ENCODE data around the gene PDCD1.

Gene PDCD1

DNA sequence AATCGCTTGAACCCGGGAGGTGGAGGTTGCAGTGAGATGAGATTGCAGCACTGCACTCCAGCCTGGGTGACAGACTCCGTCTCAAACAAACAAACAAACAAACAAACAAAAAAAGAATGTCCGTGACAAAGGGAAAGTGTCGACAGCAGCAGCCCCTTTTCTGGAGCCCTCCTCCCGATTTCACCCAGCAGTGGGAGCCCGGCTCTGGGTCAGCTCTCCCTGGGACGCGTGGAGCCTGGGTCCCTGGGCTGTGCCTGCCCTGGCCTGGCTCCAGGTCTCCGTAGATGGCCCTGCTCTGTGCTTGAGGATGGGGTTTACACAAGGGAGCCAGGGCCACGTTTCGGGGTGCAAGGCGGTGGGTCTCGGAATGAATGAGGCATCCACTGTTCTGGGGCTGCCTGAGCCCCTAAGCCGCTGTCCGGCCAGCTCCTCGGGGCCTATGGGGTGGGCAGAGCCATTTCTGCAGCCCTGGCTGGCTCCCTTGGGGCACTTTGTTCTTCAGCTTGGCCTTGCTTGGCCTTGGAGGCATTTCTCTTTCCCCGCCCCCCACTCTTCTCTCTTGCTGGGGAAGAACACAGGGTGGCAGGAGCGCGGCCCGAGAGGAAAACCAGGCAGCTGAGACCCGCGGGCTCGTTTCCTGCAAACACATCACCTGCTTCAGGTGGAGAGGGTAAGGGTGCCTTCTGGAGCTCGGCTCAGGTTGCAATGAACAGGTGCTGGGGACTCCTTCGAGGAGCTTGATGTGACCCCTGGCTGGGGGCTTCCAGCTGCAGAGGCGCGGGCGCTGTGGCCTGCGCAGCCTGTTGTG, 40.0 kb upstream of the PDCD1 start:
- no peak for DNase-seq (ENCODE audit: low read depth)
- TF ChIP-seq, protein P1, sequence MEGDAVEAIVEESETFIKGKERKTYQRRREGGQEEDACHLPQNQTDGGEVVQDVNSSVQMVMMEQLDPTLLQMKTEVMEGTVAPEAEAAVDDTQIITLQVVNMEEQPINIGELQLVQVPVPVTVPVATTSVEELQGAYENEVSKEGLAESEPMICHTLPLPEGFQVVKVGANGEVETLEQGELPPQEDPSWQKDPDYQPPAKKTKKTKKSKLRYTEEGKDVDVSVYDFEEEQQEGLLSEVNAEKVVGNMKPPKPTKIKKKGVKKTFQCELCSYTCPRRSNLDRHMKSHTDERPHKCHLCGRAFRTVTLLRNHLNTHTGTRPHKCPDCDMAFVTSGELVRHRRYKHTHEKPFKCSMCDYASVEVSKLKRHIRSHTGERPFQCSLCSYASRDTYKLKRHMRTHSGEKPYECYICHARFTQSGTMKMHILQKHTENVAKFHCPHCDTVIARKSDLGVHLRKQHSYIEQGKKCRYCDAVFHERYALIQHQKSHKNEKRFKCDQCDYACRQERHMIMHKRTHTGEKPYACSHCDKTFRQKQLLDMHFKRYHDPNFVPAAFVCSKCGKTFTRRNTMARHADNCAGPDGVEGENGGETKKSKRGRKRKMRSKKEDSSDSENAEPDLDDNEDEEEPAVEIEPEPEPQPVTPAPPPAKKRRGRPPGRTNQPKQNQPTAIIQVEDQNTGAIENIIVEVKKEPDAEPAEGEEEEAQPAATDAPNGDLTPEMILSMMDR (IDR thresholded peaks at IDR 0.05; ENCODE audit: insufficient read depth, low read depth, low read length, missing control alignments) = no peak
- H3K4me3 ChIP-seq (ENCODE audit: low read depth, low read length) = no peak overlapping the region

DNA sequence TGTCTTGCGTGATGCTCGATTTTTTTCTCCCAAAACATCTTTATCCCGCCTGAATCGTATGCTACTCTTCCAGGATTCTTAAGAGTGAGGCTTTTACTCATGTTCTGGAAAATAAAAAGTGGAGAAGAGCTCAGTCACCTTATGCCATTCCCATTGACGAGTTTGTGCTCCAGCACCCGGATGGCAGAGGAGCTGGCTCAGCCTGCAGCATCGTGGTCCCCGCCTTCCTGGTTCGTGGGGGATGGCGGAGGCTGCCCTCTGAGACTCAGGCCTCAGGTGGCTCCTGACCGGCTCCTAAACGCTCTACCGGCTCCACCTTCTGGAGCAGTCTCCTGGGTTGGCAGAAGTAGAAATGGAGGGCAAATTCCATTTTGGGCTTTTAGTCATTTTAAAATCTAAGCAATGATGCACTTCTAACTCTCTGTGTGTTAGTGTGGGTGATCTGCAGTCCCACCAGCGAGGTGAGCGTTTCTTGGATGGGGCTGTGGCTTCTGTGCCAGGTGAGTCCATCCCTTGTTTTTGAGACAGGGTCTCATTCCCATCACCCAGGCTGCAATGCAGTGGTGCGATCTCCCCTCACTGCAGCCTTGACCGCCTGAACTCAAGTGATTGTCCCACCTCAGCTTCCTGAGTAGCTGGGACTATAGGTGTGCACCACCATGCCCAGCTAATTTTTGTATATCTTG, 38.7 kb upstream of the PDCD1 start:
- no peak overlapping the region for H3K4me3 ChIP-seq (ENCODE audit: low read depth, low read length)
- TF ChIP-seq, protein P1 (IDR thresholded peaks at IDR 0.05; ENCODE audit: insufficient read depth, low read depth, low read length, missing control alignments) = no peak
- no peak for DNase-seq (ENCODE audit: low read depth)

DNA sequence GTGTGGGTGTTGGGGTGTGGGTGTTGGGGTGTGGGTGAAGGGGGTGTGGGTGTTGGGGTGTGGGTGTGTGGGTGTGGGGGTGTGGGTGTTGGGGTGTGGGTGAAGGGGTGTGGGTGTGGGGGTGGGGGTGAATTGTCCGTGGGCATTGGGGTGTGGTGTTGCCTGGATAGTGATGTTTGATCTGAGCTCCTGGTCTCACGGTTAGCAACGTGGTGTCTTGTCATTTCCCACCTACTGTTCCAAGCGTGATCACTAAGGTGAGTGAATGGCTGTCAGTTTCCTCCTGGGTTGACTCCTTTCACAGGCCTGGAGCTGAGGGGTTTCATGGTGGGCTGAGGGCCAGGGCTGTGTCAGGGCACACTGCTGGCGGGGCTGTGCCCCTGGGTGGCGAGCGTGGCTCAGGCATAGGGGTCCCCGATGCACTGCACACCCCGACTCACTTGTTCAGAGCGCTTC, 38.1 kb upstream of the PDCD1 start:
- no peak for DNase-seq (ENCODE audit: low read depth)
- H3K4me3 ChIP-seq (ENCODE audit: low read depth, low read length) = no peak overlapping the region
- TF ChIP-seq, protein P1 (IDR thresholded peaks at IDR 0.05; ENCODE audit: insufficient read depth, low read depth, low read length, missing control alignments) = no peak

DNA sequence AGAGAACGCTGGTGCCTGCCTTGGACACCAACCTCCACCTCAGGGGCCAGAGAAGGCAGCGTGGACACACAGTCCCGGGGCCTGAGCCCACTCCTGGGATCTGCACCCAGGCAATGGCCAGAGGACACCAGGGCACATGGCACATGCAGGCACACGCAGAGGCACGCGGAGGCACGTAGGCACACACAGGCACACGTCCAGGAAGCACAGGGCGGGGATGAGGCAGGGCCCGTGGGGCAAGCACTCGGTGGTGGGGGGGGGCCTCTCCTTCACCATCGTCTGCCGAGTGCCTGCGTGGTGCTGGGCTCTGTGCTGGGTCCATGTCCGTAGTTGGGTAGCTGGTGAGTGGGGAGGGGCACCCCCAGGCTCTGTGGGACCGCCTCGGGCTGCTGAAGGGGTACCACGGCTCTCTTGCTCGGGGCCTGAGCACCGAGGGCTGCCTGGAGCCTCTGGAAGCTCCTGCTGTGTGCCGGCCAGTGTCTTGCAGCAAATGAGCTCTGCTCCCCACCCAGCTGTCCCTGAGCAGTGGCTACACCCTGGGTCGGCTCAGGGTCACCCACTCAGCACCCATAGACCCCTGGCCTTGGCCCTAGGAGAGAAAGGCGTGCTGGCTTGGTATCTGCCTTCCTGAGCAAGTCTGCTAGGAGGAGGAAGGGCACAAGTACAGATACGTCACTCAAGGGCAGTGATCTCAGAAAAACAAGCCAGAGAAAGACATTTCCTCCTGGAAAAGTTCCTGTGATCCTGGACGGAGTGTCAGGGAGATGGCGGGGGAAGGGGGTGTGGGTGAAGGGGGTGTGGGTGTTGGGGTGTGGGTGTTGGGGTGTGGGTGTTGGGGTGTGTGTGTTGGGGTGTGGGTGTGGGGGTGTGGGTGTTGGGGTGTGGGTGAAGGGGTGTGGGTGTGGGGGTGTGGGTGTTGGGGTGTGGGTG, 37.3 kb upstream of the PDCD1 start:
- TF ChIP-seq, protein P1 (IDR thresholded peaks at IDR 0.05; ENCODE audit: insufficient read depth, low read depth, low read length, missing control alignments) = no peak
- H3K4me3 ChIP-seq (ENCODE audit: low read depth, low read length) = no peak overlapping the region
- no peak for DNase-seq (ENCODE audit: low read depth)

DNA sequence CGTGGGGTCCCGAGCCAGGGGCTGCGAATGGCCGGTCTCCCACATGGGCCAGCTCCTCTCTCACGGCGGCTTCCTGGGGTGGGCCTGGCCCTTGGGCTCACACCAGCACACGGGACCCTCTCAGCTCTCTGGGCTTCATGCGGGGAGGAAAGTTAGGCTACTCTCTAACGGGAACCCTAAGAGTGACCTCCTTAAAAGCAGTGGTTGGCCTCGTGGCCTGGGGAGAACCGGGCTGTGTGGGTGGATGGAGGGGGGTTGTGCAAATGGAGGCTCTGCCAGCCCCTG, 36.7 kb upstream of the PDCD1 start:
- H3K4me3 ChIP-seq (ENCODE audit: low read depth, low read length) = no peak overlapping the region
- TF ChIP-seq, protein P1 (IDR thresholded peaks at IDR 0.05; ENCODE audit: insufficient read depth, low read depth, low read length, missing control alignments) = no peak
- DNase-seq (ENCODE audit: low read depth) = no peak

DNA sequence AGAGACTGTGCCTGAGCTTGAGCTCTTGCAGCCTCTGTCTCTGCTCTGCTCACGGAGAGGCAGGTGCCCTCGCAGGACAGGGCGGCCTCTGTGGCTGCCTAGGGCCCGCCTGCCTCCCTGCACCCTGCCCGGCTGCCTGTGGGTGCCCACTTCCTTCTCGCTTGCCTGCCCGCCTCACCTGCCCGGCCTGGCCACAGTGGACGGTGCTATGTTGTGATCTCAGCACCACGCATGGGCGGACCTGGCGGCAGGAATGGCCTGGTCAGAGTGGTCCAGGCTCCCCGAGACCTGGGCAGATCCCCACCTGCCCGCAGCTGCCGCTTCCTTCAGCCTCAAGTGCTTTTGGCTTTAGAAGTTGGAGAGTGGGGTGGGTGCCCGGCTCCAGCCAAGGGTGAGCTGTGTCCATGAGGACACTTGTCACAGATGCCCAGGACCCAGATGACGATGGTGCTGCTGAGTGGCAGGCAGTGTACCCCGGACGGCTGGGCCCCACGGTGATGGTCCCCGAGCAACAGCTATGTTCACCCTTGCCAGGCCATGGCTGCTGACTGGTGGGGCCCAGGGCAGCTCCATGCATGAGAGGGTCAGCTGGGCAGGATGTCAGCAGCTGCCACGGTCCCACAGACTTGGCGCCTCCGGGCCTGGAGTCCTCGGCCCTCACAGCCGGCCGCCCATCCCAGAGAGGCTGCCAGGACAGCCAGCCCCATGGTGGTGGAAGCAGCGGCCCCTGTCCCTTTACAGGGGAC, 36.2 kb upstream of the PDCD1 start:
- no peak overlapping the region for H3K4me3 ChIP-seq (ENCODE audit: low read depth, low read length)
- TF ChIP-seq, protein P1 (IDR thresholded peaks at IDR 0.05; ENCODE audit: insufficient read depth, low read depth, low read length, missing control alignments) = no peak
- DNase-seq (ENCODE audit: low read depth) = no peak
